ENCODE data around the gene ACSS1.

Gene ACSS1

GRCh38 chr20:25057234-25058050 is 497 bp downstream of the ACSS1 start:
- peak; percentile 64 for DNase-seq

DNA sequence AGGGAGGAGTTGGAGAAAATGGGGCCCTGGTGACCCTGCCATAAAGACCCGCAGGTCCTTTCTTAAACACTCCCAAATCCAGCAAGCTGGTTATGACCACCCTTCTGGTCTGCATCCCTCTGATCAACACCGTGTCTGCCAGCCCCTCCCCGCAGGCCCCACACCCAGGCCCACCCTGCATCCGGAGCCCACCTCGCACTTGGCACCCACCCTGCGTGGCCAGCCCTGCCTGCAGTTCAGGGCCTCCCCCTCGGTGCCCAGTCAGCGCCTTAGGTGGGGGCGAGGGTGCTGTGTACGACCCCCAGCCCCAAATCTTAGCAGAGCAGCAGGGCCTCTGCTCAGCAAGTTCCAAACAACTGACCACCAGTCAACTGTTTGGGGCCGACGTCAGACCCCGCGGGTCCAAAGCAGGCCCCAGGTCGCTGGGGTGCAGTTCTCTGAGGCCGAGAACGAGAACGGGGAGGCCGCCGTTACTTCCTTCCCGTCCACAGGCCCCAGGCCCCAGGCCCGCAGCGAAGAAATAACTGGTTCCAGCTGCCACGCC is 1.2 kb downstream of the ACSS1 start:
- no peak for DNase-seq

- no peak for DNase-seq
These were observed 2.0 kb downstream of the ACSS1 start for GRCh38 chr20:25055711-25056495.

DNA sequence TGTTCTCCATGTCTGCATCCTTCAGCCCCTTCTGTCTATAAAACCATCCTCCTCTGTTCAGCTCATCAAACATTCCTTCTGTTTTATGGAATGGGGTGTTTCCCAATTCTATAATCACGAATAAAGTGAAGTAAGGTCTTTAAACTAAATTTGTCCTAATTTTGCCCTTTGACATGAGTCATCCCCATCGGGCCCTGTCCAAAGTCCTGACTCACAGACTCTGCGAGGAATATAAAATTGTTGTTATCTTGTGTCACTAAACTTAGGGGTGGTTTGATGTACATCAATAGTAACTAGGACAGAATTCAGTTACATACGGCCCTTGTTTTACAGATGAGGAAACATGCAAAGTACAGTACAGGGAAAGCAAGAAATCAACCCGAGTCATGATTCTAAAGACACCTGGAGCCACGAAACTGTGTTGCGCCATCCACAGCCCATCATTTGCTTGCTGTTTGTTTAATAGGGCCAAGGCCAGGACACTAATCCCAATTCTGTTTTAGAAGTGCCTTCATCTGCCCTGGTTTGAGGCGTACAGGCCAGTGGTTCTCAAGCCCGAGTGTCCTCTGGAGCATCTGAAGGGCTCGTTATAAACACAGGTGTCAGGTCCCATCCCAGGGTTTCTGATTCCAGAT is 2.8 kb downstream of the ACSS1 start:
- no peak for DNase-seq

DNA sequence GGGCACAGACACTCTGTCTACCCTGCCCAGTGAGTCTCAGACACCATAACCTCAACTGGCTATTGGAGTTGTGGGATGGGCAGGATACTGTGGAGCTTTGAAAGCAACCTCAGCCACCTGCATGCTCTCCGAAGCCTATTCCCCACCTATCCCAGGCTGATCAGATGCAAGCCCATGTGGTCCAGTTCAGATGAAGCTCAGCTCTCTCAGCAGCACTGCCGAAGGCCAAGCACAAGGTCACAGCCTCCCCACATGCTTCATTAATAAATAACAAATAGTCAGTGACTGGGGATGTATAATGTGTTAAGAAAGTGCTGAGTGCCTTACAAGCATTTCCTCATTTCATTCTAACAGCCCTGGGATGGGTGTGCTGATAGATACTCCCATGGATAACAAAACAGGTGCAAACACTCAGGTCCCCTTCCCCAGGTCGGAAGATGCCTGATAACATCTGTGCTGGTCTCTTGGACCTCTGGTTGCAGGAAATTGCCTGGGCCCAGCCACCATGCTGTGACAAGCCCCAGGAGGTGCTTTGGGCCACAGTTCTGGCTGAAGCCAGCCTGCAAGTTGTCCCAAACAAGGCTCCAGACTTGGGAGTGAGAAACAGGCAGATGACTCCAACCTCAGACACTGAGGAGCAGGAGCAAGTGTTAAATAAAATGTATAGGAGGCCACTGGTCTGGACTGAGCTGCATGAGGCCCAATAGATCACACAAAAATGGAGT is 3.7 kb downstream of the ACSS1 start:
- DNase-seq = no peak

- no peak for DNase-seq
These were observed 4.5 kb downstream of the ACSS1 start for GRCh38 chr20:25053255-25054031.

- DNase-seq = no peak
These were observed 5.4 kb downstream of the ACSS1 start for GRCh38 chr20:25052255-25053194.

GRCh38 chr20:25051386-25052155 is 6.4 kb downstream of the ACSS1 start:
- DNase-seq = no peak

DNA sequence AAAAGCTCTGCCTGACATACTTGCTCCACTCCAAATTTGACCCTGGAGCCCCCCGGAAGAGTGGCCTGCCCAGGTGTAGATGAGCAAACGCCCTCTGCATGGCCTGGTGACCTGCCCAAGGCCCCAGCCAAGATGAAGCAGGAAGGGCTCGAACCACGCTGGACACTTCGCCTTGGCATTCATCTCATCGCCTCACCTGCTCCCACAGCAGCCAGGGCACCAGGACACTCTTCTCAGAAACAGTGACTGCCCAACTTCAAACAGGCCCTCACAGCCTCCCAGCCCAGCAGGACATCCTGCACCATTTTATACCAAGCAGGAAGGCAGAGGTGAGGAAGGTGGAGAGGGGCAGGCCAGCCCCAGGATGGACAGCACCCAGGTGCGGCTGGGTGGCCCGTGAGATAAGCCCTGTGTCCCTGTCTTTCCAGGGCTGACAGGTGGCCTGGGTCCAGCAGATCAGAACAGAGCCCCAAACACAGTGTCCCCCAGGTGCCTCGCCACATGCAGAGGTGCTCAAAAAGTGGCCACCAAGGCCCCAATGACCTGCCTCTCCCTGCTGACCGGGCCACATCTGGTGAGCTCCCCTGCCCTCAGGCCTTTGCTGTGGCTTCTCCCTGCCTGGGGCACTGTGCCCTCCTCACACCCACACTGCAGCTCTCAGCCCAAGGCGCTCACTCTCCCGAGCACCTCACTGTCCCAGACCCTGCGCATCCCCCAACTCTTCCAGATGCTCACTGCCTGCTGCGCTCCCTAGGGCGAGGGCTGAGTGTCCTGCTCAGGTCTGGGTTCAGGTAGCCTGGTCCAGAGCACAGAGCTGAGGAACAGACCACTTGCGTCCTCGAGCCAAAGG is 7.2 kb downstream of the ACSS1 start:
- DNase-seq = no peak

- DNase-seq = no peak
These were observed 7.9 kb downstream of the ACSS1 start for GRCh38 chr20:25050082-25050481.

GRCh38 chr20:25049261-25050060 is 8.5 kb downstream of the ACSS1 start:
- DNase-seq = no peak

DNA sequence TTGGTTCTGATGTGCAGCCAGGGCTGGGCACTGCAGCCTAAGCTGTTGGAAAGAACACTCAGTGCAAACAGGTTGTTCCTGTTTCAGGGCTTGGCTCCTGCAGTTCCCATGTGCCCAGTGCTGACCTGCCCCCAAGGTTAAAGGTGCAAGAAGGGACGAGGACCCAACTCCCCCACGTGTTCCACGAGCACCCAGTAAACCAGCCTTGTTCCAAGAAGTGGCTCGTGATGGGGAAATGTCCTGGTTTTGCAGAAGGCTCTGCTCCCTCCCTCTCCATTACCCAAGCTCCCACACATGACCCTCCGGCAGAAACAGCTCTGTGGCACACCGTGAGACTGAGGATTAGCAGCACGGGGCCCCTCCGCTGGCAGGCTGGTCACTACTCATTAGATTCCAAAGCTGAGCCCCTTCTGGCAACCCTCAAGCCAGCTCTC is 9.4 kb downstream of the ACSS1 start:
- no peak for DNase-seq

GRCh38 chr20:25047766-25048165 is 10.2 kb downstream of the ACSS1 start:
- DNase-seq = no peak

DNA sequence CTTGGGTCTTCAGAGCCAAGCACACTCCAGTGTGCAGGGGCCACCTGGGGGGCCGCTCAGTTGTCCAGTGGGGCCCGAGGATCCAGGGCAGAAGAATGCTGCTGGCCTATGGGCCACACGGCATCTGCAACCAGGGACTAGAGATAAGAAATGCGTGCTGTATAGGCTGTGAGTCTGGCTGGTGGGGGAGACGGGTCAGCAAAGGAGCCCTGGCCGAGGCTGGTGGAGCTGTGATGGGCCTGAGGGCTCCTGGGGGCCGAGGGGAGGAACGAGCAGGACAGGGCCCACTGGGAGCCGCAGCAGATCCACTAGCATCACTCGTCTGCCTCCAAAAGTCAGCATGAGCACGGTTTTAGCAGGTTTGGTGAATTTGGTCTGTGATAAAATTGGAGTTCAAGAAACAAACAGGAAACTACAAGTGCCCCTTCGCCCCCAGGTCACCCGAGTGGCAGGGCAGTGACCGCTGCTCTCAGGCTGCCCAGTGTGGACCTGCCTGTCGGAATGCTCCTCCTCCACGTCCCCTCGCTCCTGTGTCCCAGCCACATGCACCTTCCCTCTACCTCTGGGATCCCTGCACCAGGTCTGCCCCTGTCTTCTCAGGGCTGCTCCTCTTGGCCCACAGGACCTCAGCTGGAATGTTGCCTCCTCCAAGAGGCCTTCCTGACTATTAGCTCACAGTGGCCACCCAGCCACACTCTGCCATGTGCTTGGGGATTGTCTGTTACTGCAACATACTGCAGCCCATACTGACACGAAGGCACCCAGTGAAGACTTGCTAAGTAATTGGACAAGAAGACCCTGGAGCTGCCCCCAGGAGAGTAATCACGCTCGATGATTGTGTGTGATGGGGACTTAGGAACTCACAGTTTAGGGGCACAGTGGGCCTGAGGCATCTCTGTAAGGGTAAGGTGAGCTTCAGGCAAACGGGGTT is 10.9 kb downstream of the ACSS1 start:
- DNase-seq = no peak

GRCh38 chr20:25046181-25046641 is 11.7 kb downstream of the ACSS1 start:
- DNase-seq = no peak

DNA sequence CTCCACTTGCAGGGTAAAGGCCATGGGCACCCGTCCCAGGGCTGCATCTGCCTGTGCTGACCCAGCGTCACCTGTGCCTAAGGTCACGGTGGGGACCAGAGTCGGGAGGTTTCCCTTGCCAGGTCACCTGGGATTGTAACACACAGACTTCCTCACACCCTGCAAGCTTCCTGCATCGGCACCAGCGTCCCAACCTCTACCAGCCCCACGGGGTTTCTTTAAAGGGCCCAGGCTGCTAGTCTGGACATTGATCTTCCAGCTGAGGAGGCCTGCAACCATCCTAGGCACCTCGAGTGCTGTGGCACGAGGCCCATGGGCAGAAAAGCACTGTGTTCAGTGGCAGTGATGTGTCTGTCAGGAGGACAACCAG is 12.6 kb downstream of the ACSS1 start:
- no peak for DNase-seq

Measured in activated naive CD4-positive, alpha-beta T cell treated with anti-CD3 and anti-CD28 coated beads, Interleukin-2, amount 50 U/mL, for 16 hours (primary cell).